ENCODE measurements around the gene AGL.
"Not testable (repeated sequence)": the region's sequence is repeated elsewhere in the genome, so short reads cannot be mapped to it uniquely, and the experiment has no call there.

Gene AGL

GRCh38 chr1:99851850-99852454, 1.8 kb downstream of the AGL start:
- no peak for DNase-seq

DNA sequence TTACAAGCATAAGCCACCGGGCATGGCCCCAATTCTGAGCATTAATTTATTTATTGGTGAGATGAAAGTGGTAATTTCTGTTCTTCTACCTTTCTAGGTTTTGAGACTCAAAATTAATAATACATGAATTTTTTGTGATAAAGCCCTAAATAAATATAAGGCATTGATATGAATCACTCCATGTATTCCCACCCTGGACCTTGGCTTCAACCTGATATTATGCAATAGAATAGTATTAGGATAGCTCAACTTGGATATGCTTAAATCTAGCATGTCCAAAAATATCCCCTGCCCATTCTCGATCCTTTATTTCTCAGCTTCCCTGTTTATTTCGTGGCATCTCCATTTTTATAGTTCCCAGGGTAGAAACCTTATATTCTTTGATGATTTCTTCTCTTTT, 2.5 kb downstream of the AGL start:
- DNase-seq, result no peak

GRCh38 chr1:99855914-99856450, 5.8 kb downstream of the AGL start:
- no peak for DNase-seq

- DNase-seq, result not testable (repeated sequence)
These were observed 6.9 kb downstream of the AGL start for GRCh38 chr1:99857041-99857440.

- no peak for DNase-seq
These were observed 8.1 kb downstream of the AGL start for GRCh38 chr1:99858286-99858685.

GRCh38 chr1:99858881-99859280, 8.7 kb downstream of the AGL start:
- no peak for DNase-seq

- DNase-seq, result no peak
These were observed 10.5 kb downstream of the AGL start for GRCh38 chr1:99860703-99861102.

DNA sequence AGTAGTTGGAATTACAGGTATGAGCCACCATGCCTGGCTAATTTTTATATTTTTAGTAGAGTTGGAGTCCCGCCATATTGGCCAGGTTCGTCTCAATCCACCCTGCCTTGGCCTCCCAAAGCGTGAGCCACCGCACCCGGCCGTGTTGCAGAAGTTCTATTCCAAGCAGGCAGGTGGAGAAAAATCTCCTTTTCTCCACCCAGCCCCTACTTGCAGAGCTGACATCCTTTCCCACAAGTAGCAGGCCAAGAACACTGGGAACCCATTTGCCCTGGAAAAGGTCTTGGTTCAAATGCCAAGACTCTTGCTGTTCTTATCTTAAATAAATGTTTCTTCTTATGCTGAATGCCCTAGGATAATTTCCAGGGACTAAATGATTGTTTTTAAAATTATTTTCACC, 17.5 kb downstream of the AGL start:
- no peak for DNase-seq

GRCh38 chr1:99869304-99869703, 19.1 kb downstream of the AGL start:
- no peak for DNase-seq

DNA sequence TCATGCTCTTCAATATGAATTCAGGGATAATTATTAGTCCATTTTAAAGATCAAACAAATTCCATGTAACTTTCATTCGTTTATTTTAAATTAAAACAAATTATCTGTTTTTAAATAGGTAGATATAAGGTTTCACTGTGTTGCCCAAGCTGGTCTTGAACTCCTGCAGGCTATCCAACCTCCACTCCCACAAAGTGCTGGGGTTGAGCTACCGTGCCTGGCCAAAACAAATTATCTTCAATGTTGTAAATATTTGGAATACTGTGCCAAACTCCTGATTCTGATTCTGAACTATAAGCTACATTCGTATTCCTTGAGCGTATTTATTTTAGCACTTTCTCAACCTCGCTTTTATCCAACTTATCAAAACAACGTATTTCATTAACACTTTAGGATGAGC, 19.6 kb downstream of the AGL start:
- DNase-seq, result no peak

GRCh38 chr1:99872063-99872462, 21.9 kb downstream of the AGL start:
- no peak for DNase-seq

DNA sequence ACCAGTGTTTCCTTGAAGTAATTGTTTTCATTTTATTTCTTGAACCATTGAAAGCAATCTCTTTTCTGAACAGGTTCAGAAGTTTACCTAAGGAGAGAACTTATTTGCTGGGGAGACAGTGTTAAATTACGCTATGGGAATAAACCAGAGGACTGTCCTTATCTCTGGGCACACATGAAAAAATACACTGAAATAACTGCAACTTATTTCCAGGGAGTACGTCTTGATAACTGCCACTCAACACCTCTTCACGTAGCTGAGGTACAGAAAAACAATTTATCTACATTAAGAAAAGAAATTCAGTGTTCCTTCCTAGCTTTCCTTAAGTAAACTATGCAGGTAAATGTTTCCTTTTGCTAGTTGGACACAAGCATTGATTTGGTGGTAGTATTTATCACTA, 27.4 kb downstream of the AGL start:
- no peak for DNase-seq

- no peak for DNase-seq
These were observed 36.0 kb downstream of the AGL start for GRCh38 chr1:99886179-99886578.

GRCh38 chr1:99886841-99887240, 36.7 kb downstream of the AGL start:
- DNase-seq, result no peak

DNA sequence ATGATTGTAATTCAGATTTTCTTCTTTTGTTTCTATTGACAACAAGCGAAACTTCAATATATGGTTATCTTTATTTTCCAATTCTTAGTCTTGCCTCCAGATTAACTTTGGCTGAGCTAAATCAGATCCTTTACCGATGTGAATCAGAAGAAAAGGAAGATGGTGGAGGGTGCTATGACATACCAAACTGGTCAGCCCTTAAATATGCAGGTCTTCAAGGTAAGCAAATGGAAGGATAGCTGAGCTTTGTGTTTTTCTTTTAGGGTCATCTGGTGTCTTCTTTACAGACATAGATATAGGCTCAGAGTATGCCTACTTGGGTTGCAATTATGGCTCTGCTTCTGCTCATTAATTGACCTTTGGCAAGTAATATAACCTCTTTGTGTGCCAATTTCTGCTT, 37.7 kb downstream of the AGL start:
- no peak for DNase-seq

DNA sequence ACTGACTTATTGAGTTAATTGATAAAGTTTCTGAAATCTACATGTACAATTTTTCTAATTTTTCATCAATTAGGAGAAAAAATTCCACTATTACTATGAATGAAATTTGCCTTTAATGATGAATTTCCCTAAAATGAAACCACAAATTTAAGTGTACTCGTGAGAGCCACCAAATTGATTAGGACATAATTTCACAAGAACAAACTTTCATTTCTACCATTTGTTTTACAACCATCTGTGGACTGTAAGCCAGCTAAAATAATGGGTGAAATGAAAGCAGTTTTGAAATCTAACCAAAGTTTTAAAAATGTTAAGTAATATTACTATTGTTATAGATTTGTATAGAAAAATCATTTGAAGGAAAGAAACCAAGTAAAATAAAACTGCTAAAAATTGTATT, 41.8 kb downstream of the AGL start:
- DNase-seq, result no peak

GRCh38 chr1:99903278-99903677, 53.1 kb downstream of the AGL start:
- not testable (repeated sequence) for DNase-seq

DNA sequence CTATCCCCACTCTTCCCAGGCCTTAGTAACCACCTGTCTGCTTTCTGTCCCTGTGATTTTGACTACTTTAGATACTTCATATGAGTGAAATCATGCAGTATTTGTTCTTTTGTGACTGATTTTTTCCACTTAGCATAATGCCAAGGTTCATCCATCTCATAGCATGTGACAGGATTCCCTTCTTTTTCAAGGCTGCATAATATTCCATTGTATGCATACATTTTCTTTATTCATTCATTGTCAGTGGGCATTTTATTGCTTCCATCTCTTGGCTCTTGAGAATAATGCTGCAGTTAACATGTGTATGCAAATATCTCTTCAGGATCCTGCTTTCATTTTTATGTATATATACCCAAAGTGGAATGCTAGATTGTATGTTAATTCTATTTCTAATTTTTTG, 56.4 kb downstream of the AGL start:
- no peak for DNase-seq

DNA sequence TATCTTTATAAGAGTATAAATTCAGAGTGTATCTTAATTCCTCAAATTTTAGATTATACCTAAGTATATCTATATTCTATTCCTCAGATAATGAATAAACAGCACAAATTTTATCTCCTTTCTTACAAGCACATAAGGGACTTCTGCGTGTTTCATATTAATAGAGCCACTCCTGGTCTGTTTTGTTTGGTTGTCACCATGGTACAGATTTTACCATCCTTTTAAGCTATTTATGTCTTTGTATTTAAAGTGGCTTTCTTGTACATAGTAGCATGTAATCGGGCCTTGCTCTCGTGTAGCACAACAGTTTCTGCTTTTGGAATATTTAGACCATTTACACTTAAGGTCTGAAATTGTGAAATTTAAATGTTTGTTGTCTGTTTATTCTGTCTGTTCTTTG, 67.1 kb downstream of the AGL start:
- no peak for DNase-seq

DNA sequence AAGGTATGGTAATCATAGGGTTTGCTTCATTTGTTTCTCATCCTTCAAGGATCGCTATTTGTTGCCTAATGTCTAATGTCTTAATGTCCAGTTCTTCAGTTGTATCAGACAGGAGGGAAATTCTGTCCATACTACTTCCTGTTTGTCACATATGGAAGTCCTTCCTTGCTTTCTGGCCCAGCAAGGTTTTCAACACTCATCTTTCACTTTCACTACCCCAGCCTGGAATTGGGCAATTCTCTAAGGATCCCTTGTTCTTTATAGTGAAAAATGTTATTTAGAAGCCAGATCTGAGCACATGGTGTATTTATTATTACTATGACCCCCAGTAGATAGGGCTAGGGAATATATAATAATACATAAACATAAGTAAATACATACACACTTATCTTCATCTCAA, 69.1 kb downstream of the AGL start:
- no peak for DNase-seq

DNA sequence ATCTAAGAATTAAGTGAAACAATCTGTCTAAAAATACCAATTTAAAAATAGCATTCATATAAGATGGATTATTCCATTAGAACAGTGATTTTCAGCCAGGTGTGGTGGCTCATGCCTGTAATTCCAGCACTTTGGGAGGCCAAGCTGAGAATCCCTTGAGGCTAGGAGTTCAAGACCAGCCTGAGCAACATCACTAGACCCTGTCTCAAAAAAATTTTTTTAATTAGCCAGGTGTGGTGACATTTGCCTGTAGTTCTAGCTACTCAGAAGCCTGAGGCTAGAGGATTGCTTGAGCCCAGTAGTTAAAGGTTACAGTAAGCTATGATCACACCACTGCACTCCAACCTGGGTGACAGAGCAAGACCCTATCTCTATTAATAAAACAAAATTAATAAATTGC, 84.6 kb downstream of the AGL start:
- DNase-seq, result no peak

- DNase-seq, result no peak
These were observed 85.4 kb downstream of the AGL start for GRCh38 chr1:99935534-99935933.

DNA sequence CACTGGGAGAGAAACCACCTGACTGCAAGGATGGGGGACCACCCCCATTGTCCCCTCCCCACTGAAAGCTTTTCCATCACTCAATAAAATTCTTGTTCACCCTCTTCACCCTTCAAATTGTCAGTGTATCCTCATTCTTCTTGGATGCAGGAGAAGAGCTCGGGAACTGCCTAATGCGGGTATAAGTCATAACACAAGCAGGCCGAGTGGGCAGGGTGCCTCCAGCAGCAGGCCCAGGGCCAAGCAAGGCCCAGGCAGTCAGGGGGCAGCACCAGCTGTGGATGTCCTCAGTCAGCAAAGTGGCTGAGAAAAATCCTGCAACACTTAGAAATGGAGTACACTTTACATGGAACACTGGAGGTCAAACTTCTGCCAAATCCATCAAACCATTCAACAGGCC, 85.9 kb downstream of the AGL start:
- no peak for DNase-seq

GRCh38 chr1:99942723-99943122, 92.6 kb downstream of the AGL start:
- DNase-seq, result no peak

DNA sequence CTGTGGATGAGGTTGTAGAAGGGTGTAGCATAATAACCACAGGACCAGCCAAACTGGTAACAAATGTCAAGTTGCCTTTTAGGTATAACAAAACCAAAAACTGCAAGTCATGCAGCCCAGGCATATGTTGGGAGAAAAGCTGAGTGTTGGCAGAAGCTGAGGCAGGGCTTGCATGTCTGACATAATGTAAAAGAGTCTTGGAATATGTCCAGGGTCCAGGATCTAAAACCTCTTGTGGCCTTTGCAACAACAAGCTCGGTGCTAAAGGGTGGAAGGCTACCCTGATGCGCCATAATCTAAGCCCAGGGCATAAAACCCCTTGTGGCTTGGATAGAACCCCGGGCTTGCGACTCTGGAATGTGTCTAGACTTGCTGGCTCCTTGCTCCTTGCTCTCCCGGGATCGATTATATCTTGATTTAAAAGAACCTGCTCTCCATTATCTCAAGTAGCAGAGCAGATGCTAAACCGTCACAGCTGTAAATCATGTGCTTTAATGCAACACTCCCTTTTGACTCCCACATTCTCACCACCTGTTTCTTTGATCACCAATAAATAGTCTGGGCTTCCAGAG, 93.1 kb downstream of the AGL start:
- no peak for DNase-seq

Data from activated CD8-positive, alpha-beta memory T cell treated with anti-CD3 and anti-CD28 coated beads for 24 hours (primary cell).